ENCODE results near the gene SLC4A1AP.
"Not testable (repeated sequence)": the region's sequence is repeated elsewhere in the genome, so short reads cannot be mapped to it uniquely, and the experiment has no call there.

Gene SLC4A1AP, protein sequence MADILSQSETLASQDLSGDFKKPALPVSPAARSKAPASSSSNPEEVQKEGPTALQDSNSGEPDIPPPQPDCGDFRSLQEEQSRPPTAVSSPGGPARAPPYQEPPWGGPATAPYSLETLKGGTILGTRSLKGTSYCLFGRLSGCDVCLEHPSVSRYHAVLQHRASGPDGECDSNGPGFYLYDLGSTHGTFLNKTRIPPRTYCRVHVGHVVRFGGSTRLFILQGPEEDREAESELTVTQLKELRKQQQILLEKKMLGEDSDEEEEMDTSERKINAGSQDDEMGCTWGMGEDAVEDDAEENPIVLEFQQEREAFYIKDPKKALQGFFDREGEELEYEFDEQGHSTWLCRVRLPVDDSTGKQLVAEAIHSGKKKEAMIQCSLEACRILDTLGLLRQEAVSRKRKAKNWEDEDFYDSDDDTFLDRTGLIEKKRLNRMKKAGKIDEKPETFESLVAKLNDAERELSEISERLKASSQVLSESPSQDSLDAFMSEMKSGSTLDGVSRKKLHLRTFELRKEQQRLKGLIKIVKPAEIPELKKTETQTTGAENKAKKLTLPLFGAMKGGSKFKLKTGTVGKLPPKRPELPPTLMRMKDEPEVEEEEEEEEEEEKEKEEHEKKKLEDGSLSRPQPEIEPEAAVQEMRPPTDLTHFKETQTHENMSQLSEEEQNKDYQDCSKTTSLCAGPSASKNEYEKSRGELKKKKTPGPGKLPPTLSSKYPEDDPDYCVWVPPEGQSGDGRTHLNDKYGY

DNA sequence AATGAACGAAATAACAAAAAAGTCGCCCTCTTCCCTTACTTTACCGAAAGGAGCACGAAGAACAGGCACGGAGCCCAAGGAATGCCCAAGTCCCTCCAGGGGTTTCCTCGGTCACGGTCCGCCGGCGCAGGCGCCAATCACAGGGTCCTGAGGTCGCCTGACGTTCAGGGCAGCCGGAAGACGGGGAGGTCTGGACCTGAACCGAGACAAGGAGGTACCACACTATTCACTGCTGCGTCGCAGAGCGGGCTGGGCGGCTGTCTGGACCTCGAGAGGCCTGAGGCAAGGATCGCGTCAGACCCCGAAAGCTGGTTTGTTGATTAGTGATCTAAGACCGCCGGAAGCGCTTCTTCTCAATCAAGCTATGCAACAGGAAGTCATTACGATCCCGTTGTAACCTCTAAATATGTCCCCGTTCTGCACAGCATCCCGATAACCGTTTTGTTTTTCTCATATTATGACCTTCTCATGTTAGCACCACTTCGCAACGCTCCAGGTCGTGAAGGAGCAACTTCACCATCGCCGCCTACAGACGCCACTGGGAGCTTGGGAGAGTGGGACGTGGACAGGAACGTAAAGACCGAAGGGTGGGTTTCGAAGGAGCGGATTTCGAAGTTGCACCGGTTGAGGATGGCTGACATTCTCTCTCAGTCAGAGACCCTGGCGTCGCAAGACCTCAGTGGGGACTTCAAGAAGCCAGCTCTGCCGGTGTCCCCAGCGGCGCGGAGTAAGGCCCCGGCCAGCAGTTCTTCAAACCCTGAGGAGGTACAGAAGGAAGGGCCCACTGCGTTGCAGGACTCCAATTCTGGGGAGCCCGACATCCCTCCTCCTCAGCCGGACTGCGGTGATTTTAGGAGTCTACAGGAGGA, at the start of gene SLC4A1AP, which contains the start of gene SUPT7L:
Gene SLC4A1AP (plus strand): TSS at position 605 of the 869 bp plus-strand sequence. CDS start 26 bp downstream, at position 631.
Gene SUPT7L (minus strand): TSS at position 330 of the 869 bp plus-strand sequence. CDS start 1,422 bp downstream, outside the sequence.
- DNase-seq, result peak; percentile 77

DNA sequence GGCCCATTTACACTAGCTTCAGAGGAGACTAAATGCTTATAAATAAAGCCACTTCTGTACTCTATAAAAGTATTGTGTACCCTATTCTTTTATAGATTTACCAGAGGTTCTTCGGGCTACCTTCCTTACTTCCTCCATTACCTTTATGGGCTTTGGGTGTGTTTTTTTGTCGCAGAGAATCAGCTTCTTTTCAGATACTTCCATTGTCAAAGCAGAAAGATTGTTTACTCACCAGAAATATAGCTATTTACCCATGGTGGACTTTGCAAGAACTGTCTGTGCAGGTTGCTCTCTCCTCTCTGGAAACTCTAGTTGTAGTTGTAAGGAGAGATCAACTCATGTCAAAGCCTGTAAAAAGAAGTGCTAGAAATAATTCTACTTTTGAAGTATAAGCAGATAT, 49.7 kb upstream of the SLC4A1AP start:
- DNase-seq, result no peak

DNA sequence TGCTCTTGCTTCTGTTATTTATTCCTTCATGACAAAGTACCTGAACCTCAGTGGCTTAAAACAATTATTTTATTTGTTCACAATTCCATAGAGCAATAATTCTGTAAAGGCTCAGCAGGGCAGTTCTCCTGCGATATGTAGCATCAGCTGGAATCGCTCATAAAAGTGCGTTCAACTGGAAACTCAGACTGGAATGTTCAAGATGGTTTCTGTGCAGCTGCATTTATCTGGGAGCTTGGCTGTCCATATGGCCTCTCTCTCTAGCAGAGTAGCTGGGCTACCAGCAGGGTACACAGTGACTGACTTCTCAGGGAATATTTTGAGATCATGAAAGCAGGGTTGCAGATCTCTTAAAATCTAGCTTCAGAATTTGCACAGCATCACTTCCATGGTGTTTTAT, 48.4 kb upstream of the SLC4A1AP start:
- no peak for DNase-seq

DNA sequence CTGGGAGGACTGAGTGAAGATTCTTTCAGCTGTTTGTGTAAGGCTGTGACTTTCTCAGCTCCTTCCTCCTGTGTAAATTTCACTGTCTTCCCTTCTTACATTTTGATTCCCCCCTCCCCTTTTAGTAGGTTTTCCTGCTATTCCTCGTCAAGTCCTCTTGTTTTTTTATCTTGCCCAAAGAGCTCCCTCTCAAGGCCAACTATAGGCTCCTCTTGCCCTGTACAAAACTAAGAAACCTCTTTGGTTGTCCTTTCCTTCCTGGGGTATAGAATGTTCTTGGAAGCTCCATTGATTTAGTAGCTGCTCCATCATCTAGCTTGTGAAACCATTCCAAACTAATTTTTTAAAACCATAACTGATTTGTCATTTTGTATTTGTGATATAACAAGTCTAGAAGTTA, 42.2 kb upstream of the SLC4A1AP start:
- DNase-seq, result no peak

DNA sequence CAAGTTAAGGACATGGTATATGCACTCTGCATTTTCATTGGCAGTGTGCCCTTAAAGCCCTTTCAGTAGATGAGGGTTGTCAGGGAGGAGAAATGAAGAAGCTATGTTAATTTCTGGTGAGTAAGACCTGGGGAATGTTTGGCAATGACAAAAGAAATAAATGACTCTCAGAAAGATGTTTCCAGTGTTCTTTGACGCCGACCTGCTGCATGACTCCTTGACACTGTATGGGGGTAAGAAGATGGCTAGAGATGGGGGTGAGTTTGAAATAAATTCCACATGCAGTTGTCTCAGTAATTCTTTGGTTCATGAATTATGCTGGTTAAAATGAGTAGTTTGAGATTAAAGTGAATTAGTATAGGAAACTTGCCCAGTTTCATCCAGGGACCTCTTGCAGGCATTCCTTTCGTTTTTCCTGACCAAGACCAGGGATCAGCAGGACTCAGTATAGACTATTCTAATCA, 40.7 kb upstream of the SLC4A1AP start:
- DNase-seq, result no peak

DNA sequence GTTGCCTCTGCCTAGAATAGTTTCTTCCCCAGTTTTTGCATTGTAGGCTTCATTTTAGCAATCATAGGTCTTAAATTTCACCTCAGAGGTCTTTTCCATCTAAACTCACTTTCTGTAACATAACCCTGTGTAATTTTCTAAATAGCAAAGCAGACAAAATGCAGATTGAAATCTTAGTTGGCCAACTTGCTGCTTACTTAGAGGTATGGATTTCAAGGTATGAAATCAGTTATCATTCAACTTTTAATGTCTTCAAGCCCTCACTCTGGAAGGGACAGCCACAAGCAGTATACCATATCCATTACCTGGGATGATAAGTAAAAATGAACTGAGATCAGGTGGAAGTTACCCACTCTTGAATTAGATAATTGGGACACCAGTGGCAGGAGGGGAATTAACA, 38.7 kb upstream of the SLC4A1AP start:
- DNase-seq, result no peak

DNA sequence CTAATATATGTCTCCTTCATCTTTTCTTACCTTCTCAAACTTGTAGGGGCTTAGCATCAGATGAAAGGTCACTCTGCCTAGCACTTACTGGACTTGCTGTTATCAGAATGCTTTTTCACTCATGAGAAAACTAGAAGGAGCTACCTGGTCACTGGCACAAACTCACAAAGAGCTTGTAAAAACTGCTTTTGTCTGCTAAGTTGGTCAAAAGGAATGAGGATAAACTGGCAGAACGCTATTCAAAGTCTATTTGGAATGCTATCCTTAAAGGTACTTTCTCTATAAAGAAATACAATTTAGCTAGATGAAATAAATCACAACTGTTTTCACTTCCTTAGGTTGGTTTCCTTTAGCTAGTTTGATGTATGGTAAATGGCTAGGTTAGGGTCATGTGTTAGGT, 37.4 kb upstream of the SLC4A1AP start:
- not testable (repeated sequence) for DNase-seq

DNA sequence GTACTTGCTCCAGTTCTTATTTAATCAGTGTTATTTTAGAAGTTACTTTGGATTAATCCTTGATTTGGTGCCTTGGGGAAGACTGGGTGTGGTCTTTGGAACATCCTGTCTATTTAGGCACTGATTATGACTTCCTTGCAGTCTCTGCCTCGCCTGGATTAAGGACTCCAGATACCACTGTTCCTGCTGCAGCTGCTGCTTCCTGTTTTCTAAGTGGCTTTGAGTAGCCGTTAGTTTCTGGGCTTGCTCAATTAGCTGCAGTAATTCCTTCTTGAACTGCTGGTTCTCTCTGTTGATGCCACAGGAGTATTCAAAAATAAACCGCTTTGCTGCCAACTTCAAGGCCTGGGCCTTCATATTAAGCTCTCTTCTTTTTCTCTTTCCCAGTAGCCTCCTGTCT, 36.8 kb upstream of the SLC4A1AP start:
- not testable (repeated sequence) for DNase-seq

DNA sequence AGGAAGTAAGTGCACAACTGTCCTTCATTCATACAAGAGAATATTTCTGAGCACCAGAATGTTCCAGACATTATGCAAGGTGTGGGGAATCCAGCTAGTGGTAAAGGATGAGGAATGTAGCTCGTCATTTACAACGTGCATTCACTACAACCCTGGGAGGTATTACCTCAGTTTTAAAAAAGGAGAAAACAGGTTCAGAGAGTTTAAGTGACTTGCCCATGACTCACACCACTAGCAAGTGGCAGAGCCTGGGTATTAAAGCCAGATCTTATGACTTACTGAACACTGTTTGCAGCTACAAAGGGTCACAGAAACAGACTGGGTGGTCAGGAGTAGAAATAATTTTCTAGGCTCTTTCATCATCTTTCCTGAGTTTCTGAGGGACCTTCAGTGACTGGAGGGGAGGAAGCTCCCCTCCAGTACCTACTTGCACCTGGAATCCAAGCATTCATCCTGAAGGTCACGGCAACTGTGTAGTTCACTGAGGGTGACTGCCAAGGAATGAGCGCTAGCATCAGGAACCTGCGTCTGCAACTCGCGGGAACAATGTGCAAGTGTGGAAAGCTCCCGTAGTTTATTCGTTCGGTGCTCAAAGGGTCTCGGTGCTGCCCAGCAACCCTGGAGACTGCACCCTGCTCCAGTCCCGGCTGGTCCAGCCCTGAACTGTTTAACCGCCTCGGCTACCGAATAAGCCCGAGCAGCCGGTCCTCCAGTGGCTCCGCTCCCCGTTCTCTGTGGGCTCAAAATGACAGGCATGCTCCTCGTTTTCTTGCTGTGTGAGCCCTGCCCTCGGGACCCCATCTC, 35.5 kb upstream of the SLC4A1AP start:
- DNase-seq, result no peak

DNA sequence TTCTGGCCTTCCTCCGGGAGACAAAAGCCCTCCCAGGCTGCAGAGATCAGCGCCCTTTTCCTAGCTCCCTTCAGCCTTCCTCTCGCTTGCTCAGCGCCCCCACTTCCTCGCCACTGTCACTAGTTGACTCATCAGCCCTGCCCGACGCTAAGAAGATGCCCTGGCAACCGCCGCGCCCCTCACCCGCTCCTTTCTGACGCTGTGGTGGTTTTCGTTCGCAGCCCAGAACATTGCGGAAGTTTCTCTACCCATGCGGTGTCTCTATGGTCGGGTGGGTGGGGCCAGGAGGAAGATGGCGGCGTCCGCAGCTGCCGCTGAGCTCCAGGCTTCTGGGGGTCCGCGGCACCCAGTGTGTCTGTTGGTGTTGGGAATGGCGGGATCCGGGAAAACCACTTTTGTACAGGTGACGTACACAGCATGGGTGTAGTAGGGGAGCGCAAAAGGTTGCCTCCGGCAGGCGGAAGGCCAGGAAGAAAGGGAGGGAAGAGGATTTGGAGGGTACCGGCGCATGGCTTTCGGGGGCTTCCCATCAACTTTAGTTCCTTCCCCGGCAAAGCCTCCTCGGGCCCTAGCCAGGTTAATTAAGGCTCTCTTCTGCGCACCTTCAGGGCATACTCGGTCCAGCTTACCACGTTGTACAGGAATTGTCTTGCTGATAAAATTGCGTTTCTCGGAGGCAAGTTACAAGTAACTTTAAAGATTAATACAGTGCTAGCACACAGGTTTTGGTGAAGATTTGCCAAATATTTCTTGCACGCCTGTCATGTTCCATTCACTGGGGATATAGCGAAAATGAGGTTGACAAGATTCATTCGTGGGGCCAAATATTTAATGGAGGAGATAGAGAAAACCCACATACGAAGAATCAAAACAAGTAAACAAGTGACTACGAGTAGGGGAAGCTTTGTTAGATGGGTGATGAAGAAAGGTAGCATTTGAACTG, 34.7 kb upstream of the SLC4A1AP start, which contains the start of the genes CCDC121 and GPN1:
Gene CCDC121 (minus strand): TSS at position 246 of the 943 bp plus-strand sequence. CDS start 1,213 bp downstream, outside the sequence.
Gene GPN1 (plus strand): TSS at position 284 of the 943 bp plus-strand sequence. CDS start 9 bp downstream, at position 293.
- peak; percentile 62 for DNase-seq

DNA sequence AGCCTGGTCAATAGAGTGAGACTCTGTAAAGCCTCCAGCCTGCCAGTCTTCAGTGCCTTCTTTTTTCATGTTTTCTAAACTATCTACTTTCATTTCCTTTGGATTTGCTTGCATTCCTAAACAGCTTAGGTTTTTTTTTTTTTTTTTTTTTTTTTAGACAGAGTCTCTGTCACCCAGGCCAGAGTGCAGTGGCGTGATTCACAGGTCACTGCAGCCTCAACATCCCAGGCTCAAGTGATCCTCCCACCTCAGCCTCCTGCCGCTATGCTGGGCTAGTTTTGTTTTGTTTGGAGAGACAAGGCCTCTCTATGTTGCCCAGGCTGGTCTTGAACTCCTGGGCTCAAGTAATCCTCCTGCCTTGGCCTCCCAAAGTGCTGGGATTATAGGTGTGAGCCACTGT, 33.4 kb upstream of the SLC4A1AP start:
- DNase-seq, result not testable (repeated sequence)

DNA sequence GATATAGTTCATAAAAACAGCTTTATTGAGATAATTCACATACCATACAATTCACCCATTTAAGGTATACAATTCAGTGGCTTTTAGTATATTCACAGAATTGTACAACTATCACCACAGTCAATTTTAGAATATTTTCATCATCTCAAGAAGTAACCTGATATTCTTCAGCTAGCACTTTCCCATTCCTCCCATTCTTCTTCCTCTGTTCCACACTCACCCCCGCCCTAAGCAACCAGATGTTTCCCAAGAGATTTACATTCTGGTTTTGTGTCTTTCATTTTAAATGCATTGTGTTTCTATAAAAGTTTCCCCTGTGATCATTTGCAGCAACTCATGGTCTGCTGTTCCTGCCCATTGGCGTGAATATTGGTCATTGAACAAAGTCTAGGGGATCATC, 29.4 kb upstream of the SLC4A1AP start:
- no peak for DNase-seq

DNA sequence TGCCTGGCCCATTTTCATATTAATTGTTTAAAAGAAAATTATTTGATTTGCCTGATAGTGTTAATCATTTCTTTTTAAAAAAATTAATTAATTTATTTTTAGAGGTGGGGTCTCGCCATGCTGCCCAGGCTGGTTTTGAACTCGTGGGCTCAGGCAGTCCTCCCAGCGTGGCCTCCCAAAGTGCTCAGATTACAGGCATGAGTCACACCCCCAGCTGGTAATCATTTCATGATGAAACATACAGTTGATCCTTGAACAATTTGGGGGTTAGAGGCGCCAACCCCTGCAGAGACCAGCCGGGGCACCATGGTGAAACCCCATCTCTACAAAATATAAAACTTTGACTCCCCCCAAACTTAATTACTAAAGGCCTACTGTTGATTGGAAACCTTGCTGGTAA, 26.9 kb upstream of the SLC4A1AP start:
- DNase-seq, result no peak

DNA sequence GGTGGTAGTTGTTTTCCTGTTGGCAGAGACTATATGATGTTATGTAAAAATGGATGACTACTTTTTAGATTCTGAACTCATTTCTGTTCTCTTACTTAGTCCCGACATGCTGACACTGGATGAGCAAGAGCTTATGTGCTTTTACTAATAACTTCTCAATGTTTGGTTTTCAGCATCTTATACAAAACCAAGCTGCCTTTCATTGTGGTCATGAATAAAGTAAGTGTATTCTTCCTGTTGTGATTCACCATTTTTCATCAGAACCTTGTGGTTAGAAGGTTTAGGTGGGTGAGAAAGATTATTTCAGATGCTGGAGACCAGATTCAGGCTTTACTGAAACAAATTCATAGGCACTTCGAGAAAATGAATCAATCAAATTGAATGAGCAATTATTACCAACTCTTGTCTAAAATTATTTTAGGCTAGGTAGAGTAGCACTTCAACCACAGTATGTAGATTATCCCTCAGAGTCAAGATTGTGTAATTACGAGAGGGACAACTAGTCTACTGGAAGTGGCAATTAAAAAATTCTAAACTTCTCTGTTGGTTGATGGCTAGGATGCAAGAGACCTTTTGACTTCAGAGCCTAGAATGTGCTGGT, 25.6 kb upstream of the SLC4A1AP start:
- DNase-seq, result no peak

DNA sequence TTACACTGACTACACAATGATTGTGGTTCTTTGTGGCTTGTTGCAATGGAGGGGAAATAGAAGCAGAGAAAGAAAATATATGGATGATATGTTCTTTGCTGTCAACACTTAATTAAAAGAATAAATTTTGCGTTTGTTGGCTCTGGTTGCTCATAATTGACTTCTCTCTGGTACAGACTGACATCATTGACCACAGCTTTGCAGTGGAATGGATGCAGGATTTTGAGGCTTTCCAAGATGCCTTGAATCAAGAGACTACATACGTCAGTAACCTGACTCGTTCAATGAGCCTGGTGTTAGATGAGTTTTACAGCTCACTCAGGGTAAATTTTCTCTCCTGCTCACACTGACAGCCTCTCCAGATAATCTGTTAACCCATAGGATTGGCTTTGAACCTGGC, 25.0 kb upstream of the SLC4A1AP start:
- DNase-seq, result no peak

DNA sequence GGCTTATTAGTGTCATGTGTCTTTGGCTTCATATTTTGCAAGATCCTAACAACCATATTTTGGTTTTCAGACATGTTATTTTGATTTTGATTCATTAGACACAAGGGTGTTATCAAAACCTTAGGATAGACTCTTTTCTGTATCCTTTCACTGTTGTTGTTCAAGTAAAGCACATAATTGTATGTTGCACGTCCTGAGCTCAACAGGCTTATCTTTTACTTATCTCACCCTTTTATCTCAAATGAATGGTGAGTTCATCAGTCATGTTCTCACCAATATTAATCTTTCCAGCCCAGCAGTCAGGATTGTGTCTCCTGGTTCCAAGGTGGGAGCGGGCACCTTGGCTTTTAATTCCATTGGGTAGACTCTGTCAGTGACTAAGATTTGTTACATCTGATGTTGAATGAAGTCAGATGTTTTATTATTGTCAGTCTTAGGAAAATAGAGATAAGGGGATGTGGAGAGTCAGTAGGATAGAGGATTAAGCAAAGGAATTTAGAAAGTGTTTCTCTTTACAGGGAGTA, 22.9 kb upstream of the SLC4A1AP start:
- no peak for DNase-seq

DNA sequence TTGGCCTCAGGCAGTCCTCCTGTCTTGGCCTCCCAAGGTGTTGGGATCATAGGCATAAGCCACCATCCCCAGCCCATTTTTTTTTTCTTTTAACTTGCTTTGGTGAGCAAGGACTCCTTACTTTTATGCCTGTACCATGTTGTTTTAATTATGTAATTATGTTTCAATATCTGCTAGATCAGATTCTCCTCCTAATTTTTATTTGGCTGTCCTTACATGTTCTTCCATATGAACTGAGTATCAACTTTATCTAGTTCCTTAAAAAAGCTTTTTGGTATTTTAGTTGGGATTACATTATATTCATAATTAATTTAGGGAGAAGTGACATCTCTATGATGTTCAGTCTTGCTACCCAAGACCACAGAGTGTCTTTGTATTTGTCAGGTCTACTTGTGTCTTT, 18.5 kb upstream of the SLC4A1AP start:
- no peak for DNase-seq

DNA sequence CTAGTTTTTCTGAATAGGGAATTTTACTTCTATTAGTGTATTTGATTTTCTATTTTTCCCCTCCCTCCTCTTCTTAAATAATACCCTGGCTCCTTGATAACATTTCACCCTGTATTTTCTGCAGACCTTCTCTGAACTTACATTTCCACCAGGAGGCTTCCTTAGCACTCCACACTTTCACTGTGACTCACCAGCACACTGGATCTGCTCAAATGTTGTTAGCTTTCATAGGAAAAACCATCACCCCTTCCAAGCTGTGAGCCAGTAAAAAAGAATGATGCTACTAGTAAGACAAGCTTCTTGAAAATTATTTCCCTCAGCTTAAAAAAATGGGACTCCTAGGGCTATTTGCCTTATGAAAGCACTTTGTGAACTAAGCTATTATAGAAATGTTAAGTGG, 16.4 kb upstream of the SLC4A1AP start:
- DNase-seq, result no peak

DNA sequence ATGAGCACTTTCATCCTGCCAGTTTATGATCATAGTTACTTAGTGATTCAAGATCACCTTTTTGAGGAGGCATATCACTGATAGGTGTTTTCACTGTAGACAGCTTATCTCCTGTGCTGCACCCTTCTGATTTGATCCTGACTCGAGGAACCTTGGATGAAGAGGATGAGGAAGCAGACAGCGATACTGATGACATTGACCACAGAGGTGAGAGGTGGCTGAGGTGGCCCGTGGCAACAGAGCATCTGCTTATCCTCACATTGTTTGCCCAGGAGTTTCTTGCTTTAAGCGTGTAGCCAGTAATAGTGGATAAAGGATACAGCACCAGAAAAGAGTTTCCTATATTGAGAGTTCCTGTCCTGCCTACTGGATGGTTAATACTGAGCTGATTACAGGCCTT, 16.0 kb upstream of the SLC4A1AP start:
- no peak for DNase-seq

DNA sequence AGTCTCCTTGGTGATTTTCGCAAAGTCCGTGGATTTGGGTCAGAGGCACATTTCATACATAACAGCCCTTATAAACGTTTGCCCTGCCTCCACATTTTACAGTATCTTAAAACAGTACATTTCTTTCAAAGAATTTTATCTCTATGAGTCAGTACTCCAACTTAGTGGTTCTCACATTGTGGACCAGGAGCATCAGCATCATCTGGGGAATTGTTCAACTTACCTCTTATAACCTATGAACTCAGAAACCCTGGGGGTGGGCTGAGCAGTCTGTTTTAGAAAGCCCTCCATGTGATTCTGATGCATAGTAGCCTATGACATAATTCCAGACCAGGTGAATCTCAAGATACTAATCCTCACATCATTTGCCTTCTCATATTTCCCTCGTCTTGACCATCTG, 12.6 kb upstream of the SLC4A1AP start:
- DNase-seq, result no peak

All from NCI-H446 treated with DMSO at 0.1 percent for 48 hours (cell line).